SHP77 treated with DMSO at 0.1 percent for 48 hours (cell line): ENCODE measurements around the gene CFAP74.
"Not testable (repeated sequence)": the region's sequence is repeated elsewhere in the genome, so short reads cannot be mapped to it uniquely, and the experiment has no call there.

Experiments used
- DNase-seq: peaks from one replicate; lab custom pipeline; 2025; lab: John Stamatoyannopoulos, UW

Gene CFAP74

DNA sequence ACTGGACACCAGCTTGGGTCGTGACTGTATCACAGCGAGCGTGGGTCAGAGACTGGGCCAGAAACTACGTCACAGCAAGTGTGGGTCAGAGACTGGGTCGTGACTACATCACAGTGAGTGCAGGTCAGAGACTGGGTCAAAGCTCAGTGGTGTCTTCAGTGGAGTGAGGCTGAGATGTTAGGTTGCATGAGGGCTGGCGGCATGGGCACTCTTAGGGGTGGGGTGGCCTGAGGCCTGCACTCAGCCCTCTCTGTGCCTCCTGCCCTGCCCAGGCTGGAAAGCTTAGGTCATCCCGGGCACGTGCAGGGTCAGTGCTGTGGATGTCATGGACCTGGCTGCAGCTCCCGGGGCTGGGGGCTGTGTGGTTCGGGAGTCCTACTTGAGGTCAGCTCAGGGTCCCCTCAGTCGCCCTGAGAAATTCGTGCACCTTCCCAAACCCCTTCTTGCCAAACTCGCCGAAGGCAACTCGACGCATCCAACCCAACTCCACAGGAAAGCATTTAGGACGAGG is 19.0 kb downstream of the CFAP74 start:
- no peak for DNase-seq

DNA sequence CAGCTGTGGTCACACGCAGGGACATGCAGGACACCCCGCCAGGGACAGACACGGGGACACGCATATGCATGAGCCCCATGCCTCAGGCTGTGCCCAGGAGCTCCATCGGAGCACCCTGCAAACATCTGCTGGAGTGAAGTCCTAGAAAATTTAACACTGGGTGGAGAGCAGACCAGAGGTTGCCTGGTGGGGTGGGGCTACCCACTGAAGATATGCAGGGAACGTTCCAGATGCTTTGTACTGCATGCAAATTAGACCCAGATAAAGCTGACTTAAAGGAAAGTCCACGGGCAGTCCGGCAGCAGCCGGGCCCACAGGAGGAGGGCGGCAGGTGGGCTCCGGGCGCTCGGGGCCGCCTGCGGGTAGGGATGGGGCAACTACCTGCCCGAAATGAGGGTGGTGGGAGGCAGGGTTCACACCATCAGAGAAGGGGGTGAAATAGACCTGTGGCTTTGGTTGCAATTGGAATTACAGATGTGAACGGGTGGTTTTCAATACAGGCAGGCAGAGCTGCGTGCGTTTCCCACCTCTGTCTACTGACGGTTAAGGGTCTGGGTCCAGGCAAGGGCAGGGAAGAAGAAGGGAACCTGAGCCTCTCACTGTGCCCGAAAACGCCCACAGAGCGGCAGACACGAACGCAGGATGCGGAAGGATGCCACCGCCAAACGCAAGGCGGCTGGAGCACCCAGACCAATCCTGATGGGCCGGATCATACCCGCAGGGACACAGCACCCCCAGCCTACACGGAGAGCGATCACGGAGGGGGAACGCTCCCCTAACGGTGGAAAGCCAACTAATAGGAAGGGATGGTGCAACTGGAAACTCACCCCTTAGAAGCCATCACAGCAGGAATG is 21.0 kb downstream of the CFAP74 start:
- DNase-seq, result no peak

DNA sequence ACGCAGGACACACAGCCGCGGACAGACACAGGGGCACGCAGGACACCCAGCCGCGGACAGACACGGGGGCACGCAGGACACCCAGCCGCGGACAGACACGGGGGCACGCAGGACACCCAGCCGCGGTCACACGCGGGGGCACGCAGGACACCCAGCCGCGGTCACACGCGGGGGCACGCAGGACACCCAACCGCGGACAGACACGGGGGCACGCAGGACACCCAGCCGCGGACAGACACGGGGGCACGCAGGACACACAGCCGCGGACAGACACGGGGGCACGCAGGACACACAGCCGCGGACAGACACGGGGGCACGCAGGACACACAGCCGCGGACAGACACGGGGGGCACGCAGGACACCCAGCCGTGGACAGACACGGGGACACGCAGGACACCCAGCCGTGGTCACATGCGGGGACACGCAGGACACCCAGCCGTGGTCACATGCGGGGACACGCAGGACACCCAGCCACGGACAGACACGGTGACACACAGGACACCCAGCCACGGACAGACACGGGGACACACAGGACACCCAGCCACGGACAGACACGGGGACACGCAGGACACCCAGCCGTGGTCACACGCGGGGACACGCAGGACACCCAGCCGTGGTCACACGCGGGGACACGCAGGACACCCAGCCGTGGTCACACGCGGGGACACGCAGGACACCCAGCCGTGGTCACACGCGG is 21.8 kb downstream of the CFAP74 start:
- DNase-seq, result not testable (repeated sequence)

DNA sequence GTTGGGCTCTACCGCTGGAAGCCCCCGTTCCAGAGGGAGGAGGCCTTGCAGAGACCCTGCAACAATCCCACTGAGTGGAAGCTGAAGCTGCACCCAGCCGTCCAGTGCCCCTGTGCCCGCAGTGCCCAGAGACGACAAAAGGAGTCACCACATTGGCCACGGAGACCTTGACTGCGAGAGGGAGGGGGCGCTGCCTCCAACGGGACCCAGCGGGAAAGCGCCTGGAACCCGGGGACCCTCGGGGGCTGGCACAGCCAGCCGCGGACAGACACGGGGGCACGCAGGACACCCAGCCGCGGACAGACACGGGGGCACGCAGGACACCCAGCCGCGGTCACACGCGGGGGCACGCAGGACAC is 22.5 kb downstream of the CFAP74 start:
- no peak for DNase-seq

DNA sequence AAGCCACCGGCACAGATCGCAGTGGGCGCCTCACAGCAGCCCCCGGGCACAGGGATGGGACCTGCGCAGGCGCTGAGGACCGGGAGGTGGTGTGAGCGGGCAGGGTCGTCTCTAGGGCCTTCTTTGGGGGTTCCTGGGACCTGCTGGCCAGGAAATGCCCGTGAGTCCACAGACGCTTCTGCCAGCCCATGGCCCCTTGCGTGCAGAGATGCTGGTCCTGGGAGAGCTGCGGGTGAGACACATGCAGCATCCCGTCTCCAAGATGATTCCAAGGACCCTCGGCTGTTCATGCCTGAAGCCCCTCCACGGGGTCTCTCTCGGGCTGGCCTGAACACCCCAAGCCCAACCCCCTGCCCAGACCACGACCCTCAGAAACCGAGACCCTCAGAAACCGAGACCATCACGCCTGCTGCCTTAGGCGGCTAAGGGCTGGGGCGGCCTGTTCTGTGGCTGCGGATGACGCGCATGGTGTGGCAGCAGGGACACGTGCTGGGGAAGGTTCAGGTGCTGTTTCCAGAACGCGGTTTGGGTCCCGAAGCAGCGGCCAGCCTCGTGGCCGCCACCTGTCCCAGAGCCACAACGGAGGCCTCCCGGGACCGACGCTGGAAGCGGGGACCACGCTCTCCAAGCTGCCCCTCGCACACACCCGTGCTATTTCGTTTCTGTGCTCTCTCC is 23.0 kb downstream of the CFAP74 start:
- DNase-seq, result no peak

DNA sequence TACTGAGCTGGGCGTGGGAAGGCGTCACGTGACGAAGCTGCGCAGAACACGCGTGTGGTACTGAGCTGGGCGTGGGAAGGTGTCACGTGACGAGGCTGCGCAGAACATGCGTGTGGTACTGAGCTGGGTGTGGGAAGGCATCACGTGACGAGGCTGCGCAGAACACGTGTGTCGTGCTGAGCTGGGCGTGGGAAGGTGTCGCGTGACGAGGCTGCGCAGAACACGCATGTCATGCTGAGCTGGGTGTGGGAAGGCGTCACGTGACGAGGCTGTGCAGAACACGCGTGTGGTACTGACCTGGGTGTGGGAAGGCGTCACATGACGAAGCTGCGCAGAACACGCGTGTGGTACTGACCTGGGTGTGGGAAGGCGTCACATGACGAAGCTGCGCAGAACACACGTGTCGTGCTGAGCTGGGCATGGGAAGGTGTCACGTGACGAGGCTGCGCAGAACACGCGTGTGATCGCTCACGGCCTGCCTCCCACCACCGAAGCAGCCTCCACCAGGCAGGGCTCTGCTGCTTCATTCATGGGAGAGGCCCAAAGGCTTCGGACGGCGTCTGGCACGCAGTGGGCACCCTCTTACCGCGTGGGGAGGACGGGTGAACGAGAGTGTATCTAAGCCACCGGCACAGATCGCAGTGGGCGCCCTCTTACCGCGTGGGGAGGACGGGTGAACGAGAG is 24.0 kb downstream of the CFAP74 start:
- DNase-seq, result no peak

DNA sequence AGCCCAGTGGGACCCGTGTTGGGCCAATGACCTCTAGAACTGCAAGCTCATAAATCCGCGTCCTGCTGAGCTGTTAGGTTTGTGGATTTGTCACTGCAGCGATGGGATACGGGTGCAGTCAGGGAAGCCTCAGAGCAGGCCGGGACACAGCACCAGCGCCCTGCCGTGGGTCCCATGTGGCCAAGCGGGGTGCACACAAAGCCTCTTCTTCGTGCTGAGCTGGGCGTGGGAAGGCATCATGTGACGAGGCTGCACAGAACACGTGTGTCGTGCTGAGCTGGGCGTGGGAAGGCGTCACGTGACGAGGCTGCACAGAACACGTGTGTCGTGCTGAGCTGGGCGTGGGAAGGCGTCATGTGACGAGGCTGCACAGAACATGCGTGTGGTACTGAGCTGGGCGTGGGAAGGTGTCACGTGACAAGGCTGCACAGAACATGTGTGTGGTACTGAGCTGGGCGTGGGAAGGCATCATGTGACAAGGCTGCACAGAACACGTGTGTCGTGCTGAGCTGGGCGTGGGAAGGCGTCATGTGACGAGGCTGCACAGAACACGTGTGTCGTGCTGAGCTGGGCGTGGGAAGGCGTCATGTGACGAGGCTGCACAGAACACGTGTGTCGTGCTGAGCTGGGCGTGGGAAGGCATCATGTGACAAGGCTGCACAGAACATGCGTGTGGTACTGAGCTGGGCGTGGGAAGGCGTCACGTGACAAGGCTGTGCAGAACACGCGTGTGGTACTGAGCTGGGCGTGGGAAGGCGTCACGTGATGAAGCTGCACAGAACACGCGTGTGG is 24.7 kb downstream of the CFAP74 start:
- not testable (repeated sequence) for DNase-seq

DNA sequence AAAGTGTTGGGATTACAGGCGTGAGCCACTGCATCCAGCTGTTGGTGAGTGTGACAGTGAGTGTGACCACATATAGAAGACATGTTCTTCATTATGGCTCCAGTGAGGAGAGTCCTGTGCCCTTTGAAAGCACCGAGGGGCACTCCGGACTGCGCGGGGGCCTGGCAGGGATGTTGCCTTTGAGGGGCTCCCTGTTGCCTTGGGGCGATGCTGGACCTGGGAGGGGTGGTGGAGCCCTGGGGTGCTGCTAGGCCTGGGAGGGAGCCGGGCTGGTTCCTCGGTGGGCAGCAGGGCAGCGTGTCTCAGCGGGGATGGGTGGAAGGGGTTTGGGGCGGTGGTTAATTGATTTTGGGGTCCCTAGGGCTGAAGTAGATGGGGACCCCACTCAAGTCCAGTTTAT is 25.5 kb downstream of the CFAP74 start:
- no peak for DNase-seq

DNA sequence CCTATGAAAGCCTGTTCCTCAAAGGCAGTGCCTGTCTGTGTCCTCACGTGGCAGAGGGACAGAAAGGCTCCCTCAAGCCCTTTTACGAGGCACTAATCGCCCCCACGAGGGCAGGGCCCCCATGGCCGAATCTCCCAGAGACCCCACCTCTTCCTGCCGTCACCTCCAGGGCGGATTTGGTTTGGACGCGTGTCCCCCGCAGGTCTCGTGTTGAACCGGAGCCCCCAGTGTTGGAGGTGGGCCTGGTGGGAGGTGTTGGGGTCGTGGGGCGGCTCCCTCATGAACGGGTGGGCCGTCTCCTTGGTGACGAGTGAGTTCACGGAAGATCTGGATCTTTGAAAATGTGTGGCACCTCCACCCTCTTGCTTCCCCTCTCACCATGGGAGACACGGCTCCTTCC is 27.6 kb downstream of the CFAP74 start:
- DNase-seq, result no peak

DNA sequence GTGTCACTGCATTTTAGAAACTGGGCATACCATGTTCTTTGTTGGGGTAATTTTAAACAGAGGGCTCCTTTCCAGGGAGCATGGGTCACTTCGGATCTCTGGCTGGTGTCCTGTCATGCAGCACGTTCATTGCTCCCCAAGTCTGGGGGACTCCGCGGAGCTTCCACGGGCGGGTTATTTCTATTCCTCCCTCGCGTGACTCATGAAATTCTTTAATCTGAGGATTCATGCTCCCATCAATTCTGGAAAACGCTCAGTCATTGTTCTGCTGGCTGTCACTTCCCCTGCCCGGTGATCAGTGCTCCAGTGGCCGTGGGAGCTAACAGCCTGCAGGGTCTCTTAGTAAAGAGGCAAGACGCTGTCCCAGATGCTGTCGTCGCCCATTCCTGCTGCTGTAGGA is 28.1 kb downstream of the CFAP74 start:
- DNase-seq, result no peak

DNA sequence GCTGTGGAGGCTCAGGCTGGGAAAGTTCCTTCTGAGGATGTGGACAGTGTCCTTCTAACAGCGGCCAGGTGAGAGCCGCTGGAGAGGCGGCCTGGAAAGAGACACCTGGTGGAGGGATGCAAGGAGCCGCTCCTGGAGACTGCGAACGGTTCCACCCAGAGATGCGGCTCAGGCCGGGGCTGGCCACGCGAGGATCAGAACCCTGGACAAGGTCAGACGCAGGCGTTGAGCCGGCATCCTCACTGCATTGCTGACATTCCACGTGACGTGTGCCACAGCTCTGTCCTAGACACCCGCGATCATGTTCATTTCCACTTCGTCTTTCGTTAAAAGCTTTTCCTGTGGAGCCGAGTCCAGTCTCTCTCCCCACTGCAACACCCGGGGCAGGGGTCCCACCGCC is 28.8 kb downstream of the CFAP74 start:
- no peak for DNase-seq

DNA sequence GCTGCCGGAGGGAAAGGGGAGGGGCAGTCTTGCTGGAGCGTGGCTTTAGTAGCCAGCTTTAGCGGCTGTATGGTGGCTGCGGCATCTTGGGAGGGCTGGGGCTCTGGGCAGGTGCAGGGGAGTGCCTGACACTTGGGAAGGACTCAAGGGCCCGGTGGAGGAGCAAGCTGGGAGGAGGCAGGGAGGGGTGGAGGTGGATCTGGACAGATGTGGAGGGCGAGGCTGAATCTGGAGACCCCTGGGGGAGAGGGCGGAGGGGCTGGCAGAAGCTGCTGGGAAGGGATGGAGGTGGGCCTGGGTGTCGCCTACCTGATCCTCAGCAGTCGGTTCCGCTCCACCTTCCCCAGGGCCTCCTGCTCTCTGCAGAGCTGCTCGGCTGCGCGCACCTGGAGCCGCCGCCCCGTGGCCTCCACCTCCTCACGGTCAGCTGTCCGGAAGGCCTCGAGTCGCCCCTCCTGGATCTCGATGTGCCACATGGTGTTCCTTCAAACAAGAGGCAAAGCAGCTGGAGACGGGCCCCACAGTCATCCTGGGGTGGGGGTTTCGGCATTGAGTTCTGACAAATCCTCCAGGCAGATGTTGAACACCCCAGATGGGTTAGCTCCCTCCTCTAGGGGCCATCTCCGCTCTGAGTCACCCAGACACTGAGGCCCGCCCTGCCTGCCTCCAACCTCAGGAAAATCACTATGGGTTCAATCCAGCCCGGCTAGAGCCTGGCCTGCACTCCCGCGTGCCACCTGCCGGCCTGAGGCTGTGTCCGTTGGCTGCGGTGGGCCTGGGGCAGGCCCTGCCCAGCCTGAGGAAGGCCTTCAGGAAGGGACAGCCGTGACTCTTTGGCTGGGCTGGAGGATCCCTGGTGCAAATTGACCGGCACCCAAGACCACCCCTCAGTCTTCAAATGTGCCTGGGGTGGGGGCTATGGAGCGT is 29.6 kb downstream of the CFAP74 start:
- DNase-seq, result no peak

DNA sequence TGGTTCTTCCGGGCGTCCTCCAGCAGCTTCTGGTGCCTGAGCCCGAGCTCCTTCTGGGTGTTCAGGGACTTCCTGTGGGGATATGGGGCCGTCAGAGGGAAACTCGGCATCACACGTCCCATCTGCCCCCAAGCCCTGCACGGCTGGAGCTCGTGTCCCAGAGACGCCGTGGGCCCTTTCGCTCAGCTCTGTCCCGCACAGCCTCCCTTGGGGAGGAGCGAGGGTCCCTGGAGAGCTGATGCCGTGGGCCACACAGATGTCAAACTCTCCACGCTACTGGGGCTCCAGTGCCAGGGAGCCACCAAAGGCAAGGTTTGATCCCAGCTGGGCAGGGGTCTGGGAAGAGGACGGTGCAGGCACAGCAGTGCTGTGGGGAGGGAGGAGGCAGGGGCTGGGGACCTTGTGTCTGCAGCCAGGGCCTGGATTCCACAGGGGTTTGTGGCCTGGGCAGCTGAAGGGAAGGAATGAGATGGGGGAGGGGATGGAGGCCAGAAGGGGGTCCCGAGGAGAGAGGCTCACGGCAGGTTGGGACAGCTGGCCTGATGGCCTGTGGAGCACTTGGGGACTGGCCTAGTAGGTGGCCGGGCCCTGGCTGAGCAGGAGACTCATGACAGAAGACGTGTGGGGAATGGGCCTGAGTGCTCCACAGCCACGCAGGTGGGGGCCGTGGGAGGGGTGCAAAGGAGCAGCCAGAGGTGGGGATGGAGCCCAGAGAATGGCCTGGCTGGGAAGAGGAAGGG is 30.4 kb downstream of the CFAP74 start:
- DNase-seq, result no peak

DNA sequence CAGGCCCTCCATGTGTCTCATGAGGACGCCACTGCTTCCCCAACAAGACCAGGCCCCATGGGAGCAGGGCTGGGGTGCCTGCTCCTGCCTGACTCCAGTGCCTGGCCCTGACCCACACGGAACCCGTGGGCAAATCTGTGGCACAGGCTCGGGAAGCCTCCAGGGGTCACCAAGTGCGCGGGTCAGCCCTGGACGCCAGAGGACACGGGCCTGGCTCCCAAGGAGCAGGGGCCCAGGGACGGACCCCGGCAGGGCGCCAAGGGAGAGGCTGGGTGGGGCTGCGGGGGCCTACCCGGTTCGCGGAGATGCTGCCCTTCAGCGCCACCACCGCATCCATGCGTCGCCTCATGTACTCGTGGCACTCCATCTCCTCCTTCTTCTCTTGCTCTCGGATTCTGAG is 31.9 kb downstream of the CFAP74 start:
- no peak for DNase-seq

DNA sequence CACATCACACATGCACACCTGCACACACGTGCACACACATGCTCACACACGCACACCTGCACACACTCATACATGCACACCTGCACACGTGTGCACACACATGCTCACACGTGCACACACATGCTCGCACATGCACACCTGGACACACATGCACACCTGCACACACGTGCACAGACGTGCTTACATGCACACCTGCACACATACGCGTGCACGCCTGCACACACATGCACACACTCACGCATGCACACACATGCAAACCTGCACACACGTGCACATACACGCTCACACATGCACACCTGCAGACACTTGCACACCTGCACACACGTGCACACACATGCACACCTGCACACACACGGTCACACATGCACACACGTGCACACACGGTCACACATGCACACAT is 32.6 kb downstream of the CFAP74 start:
- DNase-seq, result no peak

DNA sequence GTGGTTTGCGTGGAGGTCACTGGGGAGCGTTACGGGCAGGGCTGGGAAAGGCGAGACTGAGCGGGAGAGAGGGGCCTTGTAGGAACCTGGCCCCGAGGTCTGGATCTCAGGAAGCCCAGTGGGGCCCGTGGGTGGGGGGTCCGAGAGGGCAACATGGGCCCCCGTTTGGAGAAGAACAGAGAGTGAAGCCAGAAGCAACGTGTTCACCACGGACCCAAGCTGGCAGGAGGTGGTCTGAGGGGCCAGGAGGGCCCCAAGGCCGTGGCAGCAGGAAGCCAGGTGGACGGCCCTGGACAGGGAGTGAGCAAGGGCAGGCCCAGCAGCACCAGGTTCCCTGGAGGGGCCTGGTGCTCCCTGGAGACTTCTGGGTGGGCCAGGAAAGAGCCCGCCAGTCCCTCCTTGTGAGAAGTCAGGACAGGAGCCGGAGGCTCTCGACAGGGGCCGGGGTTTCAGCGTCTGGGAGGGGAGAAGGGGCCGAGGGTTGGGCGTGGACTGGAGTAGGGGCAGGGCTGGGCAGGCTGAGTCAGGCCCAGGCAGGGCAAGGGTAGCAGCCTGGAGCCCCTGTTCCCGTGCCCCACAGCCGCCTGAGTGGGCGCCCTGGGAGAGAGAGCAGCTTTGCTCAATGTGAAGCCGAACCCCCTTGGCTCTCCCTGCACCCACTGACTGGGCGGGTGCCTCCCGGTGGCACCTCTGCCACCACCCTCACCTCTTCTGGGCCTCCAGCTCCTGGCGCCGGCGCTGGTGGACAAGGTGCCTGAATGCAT is 33.5 kb downstream of the CFAP74 start:
- DNase-seq, result no peak

DNA sequence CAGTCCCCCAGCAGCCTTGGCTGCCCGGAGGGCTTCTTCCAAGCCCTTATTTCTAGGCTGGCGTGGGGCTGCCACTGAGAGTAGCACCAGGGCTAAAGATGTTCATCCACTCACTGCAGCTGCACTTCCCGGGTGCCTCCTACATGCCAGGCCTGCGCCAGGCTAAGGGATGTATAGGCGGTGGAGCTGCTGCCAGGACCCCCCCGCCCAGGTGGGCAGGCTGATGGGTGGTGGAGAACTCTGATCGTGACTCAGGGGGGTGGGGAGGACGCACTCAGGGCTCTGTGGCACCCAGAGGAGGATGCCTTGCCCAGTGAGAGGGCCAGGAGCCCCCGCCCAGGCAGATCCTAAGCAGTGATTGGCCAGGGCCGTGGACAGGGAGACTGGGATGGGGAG is 34.1 kb downstream of the CFAP74 start:
- DNase-seq, result no peak

DNA sequence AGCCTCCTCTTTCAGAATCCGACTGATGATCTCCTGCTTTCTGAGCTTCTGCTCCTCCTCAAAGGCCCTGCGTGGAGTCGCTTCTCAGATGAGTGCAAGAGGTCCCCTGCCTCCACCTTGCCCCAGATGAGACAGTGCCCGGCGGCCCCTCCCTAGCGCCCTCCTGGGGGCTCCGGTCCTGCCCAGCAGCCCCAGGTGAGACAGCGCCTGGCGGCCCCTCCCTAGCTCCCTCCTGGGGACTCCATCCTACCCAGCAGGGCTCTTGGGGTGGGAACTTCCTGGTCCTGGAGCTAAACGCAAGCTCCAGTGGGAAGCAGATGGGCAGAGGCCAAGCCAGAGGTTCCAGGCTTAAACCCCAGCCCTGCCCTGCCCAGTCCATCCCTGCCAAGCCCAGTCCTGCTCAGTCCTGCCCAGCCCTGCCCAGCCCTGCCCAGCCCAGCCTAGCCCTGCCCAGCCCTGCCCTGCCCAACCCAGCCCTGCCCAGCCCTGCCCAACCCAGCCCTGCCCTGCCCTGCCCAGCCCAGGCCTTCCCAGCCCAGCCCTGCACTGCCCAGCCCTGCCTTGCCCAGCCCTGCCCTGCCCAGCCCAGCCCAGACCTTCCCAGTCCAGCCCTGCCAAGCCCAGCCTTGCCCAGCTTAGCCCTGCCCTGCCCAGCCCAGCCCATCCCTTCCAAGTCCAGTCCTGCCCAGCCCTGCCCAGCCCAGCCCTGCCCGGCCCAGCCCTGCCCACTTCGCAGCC is 34.6 kb downstream of the CFAP74 start:
- DNase-seq, result no peak
